ENCODE results near the gene TFB1M. TPM values are rescaled to one million over a fixed set of nuclear protein-coding genes. Genes with fewer than 3 reads are reported as not detected.

TFB1M gene
- total RNA-seq, 2 experiments from 2014 or later, result 7.2 to 9.2 TPM

DNA sequence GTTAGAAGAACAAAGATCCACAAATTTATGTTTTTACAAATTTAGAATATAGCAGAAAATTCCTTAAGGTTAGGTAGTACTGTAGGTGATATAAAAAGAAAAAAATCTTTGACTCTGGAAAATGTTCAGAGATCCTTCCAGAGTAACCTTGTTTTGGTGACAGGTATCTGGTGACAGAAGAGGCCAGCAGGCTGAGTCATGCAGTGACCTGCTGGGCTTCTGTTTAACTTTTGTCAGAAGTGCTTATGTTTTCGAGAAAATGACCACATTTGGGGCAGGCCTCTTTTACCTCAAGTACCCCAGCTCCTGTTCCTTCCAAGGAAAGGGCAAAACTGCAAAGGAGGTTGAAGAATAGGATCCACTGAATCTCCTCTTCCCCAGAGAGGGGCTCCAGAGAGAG is 60.9 kb downstream of the TFB1M start:
- H3K36me3 Mint-ChIP-seq (ENCODE audit: low read depth), result peaks cover 73% of the 10 kb centered on the region
- ChIA-PET CTCF (no interaction called here), POLR2A (no interaction called here)
- H3K9me3 Mint-ChIP-seq, result no peaks in the 10 kb centered on the region
- TF ChIP-seq, protein P1, sequence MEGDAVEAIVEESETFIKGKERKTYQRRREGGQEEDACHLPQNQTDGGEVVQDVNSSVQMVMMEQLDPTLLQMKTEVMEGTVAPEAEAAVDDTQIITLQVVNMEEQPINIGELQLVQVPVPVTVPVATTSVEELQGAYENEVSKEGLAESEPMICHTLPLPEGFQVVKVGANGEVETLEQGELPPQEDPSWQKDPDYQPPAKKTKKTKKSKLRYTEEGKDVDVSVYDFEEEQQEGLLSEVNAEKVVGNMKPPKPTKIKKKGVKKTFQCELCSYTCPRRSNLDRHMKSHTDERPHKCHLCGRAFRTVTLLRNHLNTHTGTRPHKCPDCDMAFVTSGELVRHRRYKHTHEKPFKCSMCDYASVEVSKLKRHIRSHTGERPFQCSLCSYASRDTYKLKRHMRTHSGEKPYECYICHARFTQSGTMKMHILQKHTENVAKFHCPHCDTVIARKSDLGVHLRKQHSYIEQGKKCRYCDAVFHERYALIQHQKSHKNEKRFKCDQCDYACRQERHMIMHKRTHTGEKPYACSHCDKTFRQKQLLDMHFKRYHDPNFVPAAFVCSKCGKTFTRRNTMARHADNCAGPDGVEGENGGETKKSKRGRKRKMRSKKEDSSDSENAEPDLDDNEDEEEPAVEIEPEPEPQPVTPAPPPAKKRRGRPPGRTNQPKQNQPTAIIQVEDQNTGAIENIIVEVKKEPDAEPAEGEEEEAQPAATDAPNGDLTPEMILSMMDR (IDR thresholded peaks at IDR 0.05), result no peak
- H3K4me1 Mint-ChIP-seq (ENCODE audit: low read depth), result no peaks in the 10 kb centered on the region
- H3K27me3 Mint-ChIP-seq, result no peaks in the 10 kb centered on the region
- no peak overlapping the region for H3K27ac Mint-ChIP-seq
- Histone ChIP-seq H3K27me3 (ENCODE audit: control insufficient read depth in 1 of 2, insufficient read depth in 2 of 2, low read length in 2 of 2) (no peaks in the 10 kb centered on the region), H3K36me3 (ENCODE audit: insufficient read depth, low read length) (peaks cover 33% of the 10 kb centered on the region), H3K4me1 (ENCODE audit: insufficient read depth, low read length) (no peaks in the 10 kb centered on the region), H3K27ac (ENCODE audit: low read depth in 1 of 2, low read length in 2 of 2) (no peak overlapping the region), H3K9me3 (ENCODE audit: control insufficient read depth in 1 of 2, insufficient read depth in 1 of 2, low read length in 2 of 2) (no peaks in the 10 kb centered on the region), H3K4me3 (ENCODE audit: low read length) (no peak overlapping the region)
- no peak overlapping the region for H3K4me3 Mint-ChIP-seq
- intact Hi-C loops (cut with DNase I, micrococcal nuclease), result no loop called here
- ATAC-seq (ENCODE audit: poor library complexity), result no peak
- no peak for DNase-seq

- H3K4me3 ChIP-seq (ENCODE audit: low read length), result no peak overlapping the region
- no peaks in the 10 kb centered on the region for H3K9me3 Mint-ChIP-seq
- TF ChIP-seq, protein P1 (IDR thresholded peaks at IDR 0.05), result no peak
- H3K27ac ChIP-seq (ENCODE audit: low read depth in 1 of 2, low read length in 2 of 2), result no peak overlapping the region
- ChIA-PET POLR2A (no interaction called here), CTCF (no interaction called here)
- H3K9me3 ChIP-seq (ENCODE audit: control insufficient read depth in 1 of 2, insufficient read depth in 1 of 2, low read length in 2 of 2), result no peaks in the 10 kb centered on the region
- no peak for DNase-seq
- no peaks in the 10 kb centered on the region for H3K4me1 ChIP-seq (ENCODE audit: insufficient read depth, low read length)
- H3K4me1 Mint-ChIP-seq (ENCODE audit: low read depth), result no peaks in the 10 kb centered on the region
- H3K4me3 Mint-ChIP-seq, result no peak overlapping the region
- no peaks in the 10 kb centered on the region for H3K27me3 ChIP-seq (ENCODE audit: control insufficient read depth in 1 of 2, insufficient read depth in 2 of 2, low read length in 2 of 2)
- H3K27ac Mint-ChIP-seq, result no peak overlapping the region
- H3K36me3 ChIP-seq (ENCODE audit: insufficient read depth, low read length), result peaks cover 27% of the 10 kb centered on the region
- H3K27me3 Mint-ChIP-seq, result no peaks in the 10 kb centered on the region
- intact Hi-C loops (cut with DNase I, micrococcal nuclease), result no loop called here
- ATAC-seq (ENCODE audit: poor library complexity), result no peak
- H3K36me3 Mint-ChIP-seq (ENCODE audit: low read depth), result peaks cover 68% of the 10 kb centered on the region
Observed at GRCh38 chr6:155252581-155252980, 61.7 kb downstream of the TFB1M start.

DNA sequence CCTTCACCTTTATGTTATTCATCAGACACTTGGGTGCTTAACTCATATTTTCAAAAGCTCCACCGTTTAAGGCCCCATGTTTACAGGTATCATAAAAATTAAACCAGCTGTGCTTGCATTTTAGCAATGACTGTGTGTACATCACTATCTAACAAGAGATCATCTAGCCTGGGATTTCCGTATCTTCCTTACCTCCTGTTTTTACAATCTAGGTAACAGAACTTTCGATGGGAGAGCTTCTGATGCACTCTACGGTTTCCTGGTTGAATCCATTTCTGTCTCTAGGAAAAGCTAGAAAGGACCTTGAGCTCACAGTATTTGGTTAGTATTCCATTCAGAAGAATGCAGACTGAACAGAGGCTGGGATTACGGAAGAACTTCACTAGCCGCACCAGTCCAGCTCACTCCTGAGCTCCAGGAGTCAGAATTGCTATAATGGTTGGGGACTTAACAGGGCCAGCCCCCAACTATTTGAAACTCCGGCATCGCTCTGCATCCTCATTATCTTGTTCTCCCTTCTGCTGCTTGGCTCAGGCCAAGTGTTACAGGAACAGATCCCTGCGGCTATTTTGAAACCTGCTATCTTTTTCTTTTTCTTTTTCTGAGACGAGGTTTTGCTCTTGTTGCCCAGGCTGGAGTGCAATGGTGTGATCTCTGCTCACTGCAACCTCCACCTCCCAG is 63.4 kb downstream of the TFB1M start:
- ChIA-PET POLR2A (no interaction called here), CTCF (no interaction called here)
- no peaks in the 10 kb centered on the region for H3K4me1 Mint-ChIP-seq (ENCODE audit: low read depth)
- DNase-seq, result no peak
- intact Hi-C loops (cut with DNase I, micrococcal nuclease), result no loop called here
- Histone ChIP-seq H3K4me3 (ENCODE audit: low read length) (no peak overlapping the region), H3K27me3 (ENCODE audit: control insufficient read depth in 1 of 2, insufficient read depth in 2 of 2, low read length in 2 of 2) (no peaks in the 10 kb centered on the region), H3K9me3 (ENCODE audit: control insufficient read depth in 1 of 2, insufficient read depth in 1 of 2, low read length in 2 of 2) (no peaks in the 10 kb centered on the region), H3K36me3 (ENCODE audit: insufficient read depth, low read length) (peaks cover 10% of the 10 kb centered on the region), H3K27ac (ENCODE audit: low read depth in 1 of 2, low read length in 2 of 2) (no peak overlapping the region), H3K4me1 (ENCODE audit: insufficient read depth, low read length) (no peaks in the 10 kb centered on the region)
- H3K27ac Mint-ChIP-seq, result no peak overlapping the region
- H3K9me3 Mint-ChIP-seq, result no peaks in the 10 kb centered on the region
- TF ChIP-seq, protein P1 (IDR thresholded peaks at IDR 0.05), result no peak
- ATAC-seq (ENCODE audit: poor library complexity), result no peak
- H3K36me3 Mint-ChIP-seq (ENCODE audit: low read depth), result peaks cover 53% of the 10 kb centered on the region
- no peak overlapping the region for H3K4me3 Mint-ChIP-seq
- H3K27me3 Mint-ChIP-seq, result no peaks in the 10 kb centered on the region

All from CD4-positive, alpha-beta T cell (primary cell).